GM19455 (cell line): ENCODE results near the gene ZBTB4.

ENCODE experiments used
- ATAC-seq: cut with Tn5 transposase; IDR thresholded peaks from one replicate; pipeline ENCODE4 v1.9.1; 2021; ENCODE audit not compliant: unreplicated experiment

Gene ZBTB4, protein sequence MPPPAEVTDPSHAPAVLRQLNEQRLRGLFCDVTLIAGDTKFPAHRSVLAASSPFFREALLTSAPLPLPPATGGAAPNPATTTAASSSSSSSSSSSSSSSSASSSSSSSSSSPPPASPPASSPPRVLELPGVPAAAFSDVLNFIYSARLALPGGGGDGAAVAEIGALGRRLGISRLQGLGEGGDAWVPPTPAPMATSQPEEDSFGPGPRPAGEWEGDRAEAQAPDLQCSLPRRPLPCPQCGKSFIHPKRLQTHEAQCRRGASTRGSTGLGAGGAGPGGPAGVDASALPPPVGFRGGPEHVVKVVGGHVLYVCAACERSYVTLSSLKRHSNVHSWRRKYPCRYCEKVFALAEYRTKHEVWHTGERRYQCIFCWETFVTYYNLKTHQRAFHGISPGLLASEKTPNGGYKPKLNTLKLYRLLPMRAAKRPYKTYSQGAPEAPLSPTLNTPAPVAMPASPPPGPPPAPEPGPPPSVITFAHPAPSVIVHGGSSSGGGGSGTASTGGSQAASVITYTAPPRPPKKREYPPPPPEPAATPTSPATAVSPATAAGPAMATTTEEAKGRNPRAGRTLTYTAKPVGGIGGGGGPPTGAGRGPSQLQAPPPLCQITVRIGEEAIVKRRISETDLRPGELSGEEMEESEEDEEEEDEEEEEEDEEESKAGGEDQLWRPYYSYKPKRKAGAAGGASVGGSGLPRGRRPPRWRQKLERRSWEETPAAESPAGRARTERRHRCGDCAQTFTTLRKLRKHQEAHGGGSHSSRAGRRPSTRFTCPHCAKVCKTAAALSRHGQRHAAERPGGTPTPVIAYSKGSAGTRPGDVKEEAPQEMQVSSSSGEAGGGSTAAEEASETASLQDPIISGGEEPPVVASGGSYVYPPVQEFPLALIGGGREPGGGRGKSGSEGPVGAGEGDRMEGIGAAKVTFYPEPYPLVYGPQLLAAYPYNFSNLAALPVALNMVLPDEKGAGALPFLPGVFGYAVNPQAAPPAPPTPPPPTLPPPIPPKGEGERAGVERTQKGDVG

DNA sequence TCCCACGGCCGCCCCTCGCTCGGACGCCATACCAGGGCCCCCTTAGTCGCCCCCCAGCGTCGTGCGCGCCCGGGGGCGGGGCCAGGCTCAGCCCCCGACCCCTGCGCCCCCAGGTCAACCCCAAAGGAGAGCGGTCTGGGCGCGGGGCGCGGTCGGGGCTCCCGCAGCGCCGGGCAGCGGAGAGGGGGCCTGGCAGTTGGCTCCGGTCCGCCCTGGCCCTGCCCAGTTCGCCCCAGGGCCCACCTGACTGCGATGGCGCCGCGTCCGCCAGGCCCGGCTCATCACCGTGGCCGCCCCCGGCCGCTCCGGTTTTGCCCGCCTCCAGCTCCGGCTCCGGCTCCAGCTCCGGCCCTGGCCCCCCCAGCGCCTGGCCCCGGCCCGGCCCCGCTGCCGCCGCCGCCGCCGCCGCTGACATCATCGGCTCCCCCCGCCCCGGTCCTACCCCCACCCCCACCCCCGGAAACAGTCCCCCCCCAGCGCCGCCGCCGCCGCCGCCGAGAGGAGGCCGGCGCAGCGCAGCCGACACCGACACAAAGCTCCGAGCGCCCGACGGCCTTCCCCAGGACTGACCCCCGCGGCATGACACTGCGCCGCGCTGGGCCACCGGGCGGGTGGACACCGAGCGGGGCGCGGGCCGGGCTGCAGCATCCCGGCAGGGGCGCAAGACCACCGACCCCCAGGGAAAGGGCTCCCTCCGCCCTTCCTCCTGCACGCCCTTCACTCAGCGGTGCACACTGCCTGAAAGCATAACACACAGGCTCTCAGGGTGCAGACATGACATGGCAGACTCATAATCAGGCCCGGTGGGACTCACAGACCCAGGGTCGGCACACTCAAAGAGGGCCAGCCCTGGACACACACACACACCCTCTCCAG is at the start of gene ZBTB4:
TSS of gene ZBTB4 (minus strand) at position 419 of the 876 bp plus-strand sequence. CDS start 12,830 bp downstream, outside the sequence.
- ATAC-seq = no peak

DNA sequence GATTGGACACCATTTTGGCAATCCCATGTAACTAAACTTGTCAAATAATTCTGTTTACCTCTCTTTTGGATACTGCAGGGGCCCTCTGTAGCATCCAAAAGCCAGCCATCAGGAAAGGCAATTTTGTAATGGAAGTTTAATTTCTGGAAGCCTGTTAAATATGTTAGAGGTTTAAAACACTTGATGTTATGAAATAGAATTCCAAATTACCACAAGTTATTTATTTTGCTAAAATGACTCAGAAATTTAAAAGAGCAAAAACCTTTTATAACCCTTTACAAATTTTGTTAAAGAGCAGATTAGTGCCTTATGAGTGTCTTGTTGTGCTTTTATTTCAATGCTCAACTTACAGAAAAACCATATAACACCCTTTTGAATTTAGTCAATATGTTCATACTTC is 49.4 kb upstream of the ZBTB4 start:
- ATAC-seq = no peak

DNA sequence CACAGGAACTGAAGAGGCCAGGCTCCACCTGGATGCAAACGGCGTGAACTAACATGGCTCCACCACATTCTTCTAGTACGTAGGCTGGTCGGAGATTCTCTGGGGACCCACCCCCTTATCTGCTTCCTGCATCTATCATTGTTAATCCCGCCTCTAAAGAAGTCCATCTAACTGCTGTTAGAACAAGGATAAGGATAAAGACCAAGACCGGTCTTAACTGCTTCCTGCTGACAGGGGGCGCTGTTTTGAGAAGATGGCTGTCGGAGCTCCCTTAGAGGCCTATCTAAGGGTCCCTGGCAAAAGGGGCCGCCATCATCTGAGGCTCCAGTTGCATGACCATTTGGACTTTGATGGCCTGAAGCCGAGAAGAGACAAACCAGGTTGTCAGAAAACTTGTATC is 43.6 kb upstream of the ZBTB4 start:
- ATAC-seq = no peak

DNA sequence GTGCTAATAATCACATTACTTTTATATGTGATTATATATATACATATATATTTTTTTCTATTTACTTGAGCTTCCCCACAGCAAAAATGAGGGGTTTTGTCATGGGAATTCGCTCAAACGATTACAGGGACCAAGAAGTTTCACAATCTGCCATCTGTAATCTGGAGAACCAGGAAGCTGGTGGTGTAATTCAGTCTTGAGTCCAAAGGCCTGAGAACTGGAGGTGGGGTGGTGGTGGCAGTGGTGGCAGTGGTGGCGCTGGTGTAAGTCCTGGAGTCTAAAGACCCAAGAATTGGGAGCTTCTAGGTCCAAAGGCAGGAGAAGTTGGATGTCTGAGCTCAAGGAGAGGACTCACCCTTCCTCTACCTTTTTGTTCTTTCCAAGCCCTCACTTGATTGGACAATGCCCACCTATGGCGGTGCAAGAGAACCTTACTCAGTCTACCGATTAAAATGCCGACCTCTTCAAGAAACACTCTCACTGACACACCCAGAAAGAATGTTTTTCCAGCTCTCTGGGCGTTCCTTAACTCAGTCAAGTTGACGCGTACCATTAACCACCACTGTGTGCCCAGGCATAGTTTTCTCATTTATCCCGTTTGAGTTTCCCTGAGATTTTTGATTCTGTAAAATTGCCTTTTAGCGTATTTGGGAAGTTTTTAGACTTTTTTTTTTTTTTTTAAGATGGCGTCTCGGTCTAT is 36.6 kb upstream of the ZBTB4 start:
- no peak for ATAC-seq

DNA sequence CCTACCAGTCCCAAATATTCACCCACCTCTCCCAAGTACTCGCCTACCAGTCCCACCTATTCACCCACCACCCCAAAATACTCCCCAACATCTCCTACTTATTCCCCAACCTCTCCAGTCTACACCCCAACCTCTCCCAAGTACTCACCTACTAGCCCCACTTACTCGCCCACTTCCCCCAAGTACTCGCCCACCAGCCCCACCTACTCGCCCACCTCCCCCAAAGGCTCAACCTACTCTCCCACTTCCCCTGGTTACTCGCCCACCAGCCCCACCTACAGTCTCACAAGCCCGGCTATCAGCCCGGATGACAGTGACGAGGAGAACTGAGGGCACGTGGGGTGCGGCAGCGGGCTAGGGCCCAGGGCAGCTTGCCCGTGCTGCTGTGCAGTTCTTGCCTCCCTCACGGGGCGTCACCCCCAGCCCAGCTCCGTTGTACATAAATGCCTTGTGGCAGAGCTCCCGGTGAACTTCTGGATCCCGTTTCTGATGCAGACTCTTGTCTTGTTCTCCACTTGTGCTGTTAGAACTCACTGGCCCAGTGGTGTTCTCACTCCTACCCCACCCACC is 34.5 kb upstream of the ZBTB4 start:
- ATAC-seq = no peak

DNA sequence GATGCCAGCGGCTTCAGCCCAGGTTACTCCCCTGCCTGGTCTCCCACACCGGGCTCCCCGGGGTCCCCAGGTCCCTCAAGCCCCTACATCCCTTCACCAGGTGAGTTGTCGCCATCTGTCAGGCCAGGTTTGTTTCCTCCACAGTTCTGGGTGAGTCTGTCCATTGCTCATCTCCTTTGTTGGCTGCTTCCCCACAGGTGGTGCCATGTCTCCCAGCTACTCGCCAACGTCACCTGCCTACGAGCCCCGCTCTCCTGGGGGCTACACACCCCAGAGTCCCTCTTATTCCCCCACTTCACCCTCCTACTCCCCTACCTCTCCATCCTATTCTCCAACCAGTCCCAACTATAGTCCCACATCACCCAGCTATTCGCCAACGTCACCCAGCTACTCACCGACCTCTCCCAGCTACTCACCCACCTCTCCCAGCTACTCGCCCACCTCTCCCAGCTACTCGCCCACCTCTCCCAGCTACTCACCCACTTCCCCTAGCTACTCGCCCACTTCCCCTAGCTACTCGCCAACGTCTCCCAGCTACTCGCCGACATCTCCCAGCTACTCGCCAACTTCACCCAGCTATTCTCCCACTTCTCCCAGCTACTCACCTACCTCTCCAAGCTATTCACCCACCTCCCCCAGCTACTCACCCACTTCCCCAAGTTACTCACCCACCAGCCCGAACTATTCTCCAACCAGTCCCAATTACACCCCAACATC is 33.6 kb upstream of the ZBTB4 start:
- no peak for ATAC-seq

DNA sequence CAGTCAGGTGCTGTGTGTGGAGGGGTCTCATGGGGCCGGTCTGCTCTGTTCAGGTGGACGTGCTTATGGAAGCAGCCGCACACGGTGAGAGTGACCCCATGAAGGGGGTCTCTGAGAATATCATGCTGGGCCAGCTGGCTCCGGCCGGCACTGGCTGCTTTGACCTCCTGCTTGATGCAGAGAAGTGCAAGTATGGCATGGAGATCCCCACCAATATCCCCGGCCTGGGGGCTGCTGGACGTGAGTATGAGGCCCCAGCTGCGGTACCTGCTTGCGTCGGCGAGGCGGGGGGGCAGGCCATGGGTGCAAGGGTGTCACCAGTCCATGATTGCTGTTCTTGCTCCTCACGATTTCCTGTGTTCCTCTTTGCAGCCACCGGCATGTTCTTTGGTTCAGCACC is 32.7 kb upstream of the ZBTB4 start:
- no peak for ATAC-seq

DNA sequence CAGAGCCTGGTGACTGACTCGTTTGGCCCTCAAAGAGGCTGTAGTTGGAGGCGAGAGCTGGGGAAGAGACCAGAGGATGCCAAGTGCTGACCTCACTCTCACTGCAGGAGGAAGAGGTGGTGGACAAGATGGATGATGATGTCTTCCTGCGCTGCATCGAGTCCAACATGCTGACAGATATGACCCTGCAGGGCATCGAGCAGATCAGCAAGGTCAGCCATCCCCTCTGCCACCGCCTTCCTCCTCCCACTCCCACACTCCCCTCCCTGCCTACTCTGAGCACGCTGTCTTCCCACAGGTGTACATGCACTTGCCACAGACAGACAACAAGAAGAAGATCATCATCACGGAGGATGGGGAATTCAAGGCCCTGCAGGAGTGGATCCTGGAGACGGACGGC is 31.7 kb upstream of the ZBTB4 start:
- no peak for ATAC-seq

DNA sequence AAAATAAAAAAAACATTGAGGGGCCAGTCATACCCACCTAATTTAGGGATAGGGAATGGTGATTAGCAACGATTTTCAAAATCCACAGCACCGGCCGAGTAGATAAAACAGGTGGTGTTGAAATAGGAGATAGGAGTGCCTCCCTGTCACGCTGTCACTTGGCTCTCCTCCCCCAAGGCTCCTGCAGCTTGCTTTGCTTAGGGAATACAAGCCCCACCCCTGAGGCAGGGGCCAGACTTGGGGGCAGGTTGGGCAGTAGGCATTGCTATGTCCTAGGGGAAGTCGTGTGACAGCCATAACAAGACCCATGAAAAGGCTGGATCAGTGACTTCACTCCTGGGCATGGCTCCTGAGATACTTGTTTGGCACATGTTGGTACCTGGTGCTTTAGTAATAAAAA is 30.5 kb upstream of the ZBTB4 start:
- ATAC-seq = no peak

DNA sequence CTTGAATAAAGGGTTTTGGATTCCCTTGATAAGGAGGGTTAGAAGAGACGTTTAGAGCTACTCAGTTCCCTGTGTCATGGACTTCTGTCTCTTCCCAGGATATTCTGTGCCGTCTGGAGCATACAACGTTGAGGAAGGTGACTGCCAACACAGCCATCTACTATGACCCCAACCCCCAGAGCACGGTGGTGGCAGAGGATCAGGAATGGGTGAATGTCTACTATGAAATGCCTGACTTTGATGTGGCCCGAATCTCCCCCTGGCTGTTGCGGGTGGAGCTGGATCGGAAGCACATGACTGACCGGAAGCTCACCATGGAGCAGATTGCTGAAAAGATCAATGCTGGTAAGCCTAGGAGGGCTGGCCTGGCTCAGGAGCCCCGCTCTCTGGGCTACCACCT is 29.4 kb upstream of the ZBTB4 start:
- ATAC-seq = no peak

DNA sequence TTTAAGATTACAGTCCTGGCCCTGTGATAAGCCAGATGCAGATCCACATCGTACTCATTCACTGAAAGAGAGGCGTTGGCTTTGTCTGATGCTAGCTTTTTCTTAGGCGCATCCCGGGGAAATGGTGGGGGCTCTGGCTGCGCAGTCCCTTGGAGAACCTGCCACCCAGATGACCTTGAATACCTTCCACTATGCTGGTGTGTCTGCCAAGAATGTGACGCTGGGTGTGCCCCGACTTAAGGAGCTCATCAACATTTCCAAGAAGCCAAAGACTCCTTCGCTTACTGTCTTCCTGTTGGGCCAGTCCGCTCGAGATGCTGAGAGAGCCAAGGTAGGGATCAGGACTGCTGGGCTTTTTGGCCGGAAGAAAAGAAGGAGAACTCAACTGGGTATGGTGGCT is 28.7 kb upstream of the ZBTB4 start:
- no peak for ATAC-seq

DNA sequence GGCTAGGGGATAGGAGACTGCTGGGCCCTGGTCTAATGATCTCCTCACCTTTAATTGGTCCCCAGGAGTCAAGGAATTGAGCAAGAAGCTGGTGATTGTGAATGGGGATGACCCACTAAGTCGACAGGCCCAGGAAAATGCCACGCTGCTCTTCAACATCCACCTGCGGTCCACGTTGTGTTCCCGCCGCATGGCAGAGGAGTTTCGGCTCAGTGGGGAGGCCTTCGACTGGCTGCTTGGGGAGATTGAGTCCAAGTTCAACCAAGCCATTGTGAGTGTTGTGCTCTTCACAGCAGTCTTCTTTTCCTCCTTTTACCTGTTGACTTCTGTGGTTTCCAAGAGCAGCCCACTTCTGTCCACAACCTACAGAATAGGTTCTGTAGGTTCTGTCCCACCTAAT is 24.1 kb upstream of the ZBTB4 start:
- no peak for ATAC-seq

DNA sequence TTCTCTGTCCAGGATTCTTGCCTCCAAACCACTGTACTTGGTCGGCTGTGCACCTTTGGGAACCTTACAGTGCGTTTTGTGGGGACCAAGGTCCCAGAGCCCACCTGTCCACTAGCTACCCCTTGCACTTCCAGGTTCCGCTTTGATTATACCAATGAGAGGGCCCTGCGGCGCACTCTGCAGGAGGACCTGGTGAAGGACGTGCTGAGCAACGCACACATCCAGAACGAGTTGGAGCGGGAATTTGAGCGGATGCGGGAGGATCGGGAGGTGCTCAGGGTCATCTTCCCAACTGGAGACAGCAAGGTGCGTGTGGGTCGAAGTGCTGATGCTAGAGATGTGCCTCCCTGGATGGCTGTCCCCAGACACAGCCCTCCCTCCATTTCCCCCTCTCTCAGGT is 23.6 kb upstream of the ZBTB4 start:
- ATAC-seq = no peak

DNA sequence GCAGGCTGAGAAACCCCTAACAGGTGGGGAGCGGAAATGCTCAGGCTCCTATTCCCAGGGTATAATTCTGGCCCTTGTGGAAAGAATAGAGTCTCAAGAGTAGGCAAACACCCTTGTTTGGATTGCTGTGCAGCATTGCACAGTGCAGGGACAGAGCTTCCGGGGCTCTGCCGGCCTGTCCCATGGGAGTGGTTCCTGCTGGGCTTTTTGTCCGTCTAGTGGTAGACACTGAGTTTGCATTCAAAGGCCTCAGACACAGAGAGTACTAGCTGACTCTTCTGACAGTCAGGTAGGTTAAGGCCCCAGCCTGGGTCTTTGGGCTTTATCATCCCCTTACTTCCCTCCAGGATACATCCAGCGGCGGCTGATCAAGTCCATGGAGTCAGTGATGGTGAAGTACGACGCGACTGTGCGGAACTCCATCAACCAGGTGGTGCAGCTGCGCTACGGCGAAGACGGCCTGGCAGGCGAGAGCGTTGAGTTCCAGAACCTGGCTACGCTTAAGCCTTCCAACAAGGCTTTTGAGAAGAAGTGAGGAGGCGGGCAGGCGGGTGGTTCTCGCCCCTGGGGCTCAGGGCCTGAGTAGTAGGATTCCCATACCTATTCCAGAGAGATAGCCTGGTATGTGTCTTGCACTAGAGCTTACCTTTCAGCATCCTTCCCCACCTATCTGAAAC is 22.9 kb upstream of the ZBTB4 start:
- no peak for ATAC-seq

DNA sequence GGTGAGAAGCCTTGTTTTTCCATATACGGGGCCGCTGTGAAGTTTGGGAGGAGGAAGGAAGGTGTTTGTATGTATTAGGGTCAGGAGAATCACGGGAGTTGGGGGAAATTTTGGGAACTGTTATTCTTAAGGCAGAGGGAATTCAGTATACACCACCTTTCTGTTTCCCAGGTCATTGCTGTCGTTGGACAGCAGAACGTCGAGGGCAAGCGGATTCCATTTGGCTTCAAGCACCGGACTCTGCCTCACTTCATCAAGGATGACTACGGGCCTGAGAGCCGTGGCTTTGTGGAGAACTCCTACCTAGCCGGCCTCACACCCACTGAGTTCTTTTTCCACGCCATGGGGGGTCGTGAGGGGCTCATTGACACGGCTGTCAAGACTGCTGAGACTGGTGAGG is 22.3 kb upstream of the ZBTB4 start:
- no peak for ATAC-seq

DNA sequence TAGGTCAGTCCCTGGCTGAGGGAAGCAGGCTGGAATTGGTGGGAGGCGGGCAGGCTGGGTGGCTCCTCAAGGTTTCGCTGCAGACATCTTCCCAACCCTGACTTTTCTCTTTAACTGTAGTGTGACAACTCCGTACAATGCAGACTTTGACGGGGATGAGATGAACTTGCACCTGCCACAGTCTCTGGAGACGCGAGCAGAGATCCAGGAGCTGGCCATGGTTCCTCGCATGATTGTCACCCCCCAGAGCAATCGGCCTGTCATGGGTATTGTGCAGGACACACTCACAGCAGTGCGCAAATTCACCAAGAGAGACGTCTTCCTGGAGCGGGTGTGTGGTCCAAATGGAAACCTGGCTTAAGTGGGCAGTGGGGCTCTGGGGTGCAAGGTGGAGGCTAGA is 19.7 kb upstream of the ZBTB4 start:
- no peak for ATAC-seq

DNA sequence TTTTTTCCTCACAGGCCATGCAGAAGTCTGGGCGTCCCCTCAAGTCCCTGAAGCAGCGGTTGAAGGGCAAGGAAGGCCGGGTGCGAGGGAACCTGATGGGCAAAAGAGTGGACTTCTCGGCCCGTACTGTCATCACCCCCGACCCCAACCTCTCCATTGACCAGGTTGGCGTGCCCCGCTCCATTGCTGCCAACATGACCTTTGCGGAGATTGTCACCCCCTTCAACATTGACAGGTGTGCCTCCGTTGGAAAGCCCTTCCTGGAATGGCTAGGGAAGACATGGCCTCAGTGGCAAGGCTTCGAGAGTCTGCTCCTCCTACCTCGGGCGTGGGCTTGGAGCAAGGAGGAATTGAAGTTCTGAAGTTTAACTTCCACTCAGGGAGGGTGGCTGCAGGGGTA is 18.2 kb upstream of the ZBTB4 start:
- ATAC-seq = no peak

DNA sequence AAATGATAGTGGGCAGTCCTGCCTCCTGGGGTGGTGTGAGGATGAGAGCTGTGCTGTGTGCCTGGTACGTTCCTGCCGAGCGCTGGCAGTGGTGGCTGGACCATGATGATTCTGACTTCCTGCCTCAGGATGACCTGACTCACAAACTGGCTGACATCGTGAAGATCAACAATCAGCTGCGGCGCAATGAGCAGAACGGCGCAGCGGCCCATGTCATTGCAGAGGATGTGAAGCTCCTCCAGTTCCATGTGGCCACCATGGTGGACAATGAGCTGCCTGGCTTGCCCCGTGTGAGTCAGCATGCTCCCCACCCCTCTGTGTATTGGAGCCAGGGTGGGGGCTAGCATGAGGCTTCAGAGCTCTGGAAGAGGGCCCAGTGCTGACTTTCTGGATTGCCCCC is 17.8 kb upstream of the ZBTB4 start:
- no peak for ATAC-seq
